NCI-H128 (cell line): Measurements from ENCODE around the gene HOXD3.

Source experiments
- DNase-seq: peaks from one replicate; lab custom pipeline; 2025; ENCODE audit not compliant: unreplicated experiment; lab: John Stamatoyannopoulos, UW

HOXD3 gene

DNA sequence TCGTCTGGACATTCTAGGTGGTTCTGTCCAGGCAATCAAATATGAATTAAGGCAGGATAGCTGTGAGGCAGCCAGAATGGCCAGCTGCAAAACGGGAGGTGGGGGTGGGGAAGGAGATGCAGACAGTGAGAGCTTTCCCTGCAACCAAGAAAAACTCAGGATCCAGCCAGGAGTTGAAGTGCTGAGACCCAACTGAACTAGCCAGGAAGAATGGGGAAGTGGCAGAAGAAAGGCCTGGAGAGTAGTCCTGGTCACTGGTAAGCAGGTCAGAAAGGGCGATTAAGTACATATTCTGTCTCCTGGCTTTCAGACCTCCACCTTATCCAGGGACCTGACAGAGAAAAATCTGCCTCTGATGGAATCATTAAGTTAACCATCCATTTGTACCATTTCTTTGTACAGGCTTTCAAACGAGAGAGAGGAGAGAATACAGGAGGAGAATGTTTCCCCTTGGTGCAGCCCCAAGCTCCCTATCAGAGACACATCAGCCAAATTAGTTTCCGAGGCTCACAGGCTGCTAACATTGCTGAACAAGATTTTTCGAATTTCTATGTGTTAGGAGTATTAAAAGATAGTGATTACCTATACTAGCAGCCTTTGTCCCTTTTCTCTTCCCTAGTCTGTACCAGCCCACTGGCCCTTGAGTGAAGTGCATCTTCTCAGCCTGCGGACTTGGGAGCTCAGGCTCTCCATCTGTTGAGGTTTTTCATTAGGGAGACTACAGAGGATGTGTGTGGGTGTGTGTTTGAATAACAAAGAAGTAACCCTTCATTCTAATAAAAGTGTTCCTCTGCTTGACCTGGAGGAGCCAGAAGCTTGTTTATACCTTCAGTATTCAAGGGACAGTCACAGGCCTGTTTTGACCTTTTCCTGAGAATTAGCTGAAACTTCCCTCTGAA is 18.9 kb downstream of the HOXD3 start:
- no peak for DNase-seq

DNA sequence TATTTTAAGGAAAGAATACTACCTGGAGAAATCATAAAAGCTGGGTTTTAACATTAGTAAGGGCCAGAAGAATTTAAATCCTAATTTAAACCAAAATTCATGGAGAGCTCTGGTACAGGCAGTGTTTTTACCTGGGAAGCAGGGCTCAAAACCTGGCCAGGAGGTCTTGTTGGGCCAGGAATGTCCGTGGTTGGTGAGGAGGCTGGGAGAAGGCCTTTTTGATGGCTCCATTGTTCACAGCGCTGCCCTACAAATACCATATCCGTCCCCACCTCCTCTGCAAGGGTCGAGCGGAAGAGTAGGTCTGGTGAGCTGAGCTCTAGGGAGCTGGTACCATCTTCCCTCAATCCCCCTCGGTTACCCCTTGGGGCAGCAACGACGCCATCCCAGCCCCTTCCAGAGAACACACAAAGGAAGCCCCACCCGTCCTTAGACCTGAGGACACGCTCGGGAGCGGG is 20.5 kb downstream of the HOXD3 start:
- no peak for DNase-seq

- DNase-seq: no peak
Measured at GRCh38 chr2:176178038-176178756, 21.1 kb downstream of the HOXD3 start.

DNA sequence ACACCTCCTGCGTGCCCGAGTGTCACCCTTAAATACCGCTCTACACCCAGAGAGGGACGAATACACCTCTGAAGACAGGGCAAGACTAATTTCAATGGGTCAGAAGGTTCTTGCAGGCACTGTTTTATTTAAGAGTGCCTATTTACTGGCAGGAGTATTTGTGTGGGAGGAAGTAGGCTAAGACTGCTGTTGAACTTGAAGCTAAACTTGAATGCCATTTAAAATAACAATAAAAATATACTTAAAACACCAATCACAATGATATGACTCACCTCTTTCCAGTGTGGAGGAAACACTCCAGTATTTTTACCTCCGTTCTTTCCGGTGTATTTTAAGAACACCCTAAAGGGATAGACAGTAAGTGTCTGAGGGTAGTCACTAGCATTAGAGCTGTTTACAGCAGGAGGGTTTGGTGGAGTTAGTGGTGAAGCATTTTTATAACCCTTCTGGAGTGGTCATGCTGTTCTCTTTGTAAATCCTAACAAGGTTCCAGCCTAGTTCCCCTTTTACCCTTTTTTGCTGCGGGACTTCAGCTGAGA is 21.7 kb downstream of the HOXD3 start:
- DNase-seq: no peak

DNA sequence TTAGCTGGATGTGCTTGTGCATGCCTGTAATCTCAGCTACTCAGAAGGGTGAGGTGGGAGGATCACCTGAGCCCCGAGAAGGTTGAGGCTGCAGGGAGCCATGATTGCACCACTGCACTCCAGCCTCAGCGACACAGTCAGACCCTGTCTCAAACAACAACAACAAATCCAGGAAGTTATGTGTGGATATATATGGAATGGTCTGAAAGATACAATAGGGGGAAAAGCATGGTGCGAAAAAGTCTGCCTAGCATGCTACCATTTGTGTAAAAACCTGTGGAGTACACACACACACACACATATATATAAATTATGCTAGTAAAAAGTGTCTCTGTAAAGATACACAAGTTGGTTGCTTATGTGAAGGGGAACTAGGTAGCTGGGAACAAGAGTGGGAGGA is 24.4 kb downstream of the HOXD3 start:
- no peak for DNase-seq

GRCh38 chr2:176182671-176183070 is 25.6 kb downstream of the HOXD3 start:
- no peak for DNase-seq

- no peak for DNase-seq
Measured at GRCh38 chr2:176184749-176185148, 27.6 kb downstream of the HOXD3 start.

DNA sequence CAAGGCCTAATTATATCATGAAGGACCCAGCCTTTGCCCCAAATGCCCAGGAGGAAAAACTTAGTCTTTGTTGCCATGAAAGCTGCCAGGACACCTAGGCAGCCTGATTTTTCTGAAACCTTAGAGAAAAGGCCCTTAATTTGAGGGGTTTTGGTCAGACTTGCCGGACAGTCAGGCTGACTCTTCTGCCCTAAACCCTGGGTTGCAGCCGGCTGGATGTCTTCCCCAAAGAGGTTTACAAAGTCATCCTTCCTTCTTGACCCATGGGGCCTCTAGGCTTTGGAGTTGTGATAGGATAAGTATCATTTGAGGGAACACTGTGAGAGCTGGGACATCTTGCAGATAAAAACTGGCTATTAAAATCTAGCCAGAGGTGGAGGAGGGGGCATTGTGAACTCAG is 28.9 kb downstream of the HOXD3 start:
- no peak for DNase-seq

DNA sequence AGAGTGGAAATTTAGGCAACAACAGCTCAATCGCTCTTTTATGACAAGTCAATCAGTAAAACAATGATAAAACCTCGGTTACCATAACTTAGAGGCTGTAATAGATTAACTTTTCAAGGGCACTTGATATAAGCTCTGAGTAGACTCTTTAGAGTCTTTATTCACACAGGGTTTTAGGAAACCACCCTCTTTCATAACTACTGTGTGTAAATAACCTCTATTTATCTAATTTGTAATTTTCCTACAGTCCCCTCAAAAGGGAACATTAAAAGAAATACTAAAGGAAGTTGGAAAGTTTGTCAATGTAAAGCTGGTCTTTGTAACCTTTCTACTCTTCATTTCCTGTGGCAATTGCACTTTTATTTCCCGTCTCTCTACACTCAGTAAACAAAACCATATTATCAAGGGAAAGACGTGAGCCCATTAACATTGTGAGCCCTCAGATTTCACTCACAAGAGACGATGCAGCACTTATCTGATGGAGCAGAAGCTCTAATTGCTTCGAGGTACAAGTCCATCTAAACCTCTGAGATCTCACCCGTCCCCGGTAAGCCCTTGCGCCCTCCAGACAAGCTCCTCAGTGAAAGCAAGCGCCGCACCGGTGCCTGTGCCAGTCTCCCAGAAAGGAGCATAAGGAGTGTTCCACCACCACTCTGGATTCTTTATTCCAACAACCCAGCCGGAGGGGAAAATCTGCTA is 30.2 kb downstream of the HOXD3 start:
- DNase-seq: no peak

- peak; percentile 34 for DNase-seq
Measured at GRCh38 chr2:176187899-176188773, 31.0 kb downstream of the HOXD3 start, which contains the start of gene HOXD1. HOXD1 (plus strand) TSS chr2:176188668; CDS start chr2:176188802, 134 bp downstream.

DNA sequence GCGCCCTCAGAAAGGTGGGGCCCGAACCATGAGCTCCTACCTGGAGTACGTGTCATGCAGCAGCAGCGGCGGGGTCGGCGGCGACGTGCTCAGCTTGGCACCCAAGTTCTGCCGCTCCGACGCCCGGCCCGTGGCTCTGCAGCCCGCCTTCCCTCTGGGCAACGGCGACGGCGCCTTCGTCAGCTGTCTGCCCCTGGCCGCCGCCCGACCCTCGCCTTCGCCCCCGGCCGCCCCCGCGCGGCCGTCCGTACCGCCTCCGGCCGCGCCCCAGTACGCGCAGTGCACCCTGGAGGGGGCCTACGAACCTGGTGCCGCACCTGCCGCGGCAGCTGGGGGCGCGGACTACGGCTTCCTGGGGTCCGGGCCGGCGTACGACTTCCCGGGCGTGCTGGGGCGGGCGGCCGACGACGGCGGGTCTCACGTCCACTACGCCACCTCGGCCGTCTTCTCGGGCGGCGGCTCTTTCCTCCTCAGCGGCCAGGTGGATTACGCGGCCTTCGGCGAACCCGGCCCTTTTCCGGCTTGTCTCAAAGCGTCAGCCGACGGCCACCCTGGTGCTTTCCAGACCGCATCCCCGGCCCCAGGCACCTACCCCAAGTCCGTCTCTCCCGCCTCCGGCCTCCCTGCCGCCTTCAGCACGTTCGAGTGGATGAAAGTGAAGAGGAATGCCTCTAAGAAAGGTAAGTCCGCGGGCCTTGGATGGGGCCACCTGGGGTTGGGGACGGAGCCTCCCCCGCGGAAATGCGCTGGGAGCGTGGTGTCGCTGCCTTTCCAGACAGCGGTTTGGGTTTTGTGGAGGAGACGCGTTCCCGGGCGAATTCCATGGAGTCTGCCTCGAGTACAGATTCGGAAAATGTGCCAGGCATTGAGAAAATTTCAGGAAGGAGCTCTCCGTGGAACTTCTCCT is 31.9 kb downstream of the HOXD3 start:
- no peak for DNase-seq

DNA sequence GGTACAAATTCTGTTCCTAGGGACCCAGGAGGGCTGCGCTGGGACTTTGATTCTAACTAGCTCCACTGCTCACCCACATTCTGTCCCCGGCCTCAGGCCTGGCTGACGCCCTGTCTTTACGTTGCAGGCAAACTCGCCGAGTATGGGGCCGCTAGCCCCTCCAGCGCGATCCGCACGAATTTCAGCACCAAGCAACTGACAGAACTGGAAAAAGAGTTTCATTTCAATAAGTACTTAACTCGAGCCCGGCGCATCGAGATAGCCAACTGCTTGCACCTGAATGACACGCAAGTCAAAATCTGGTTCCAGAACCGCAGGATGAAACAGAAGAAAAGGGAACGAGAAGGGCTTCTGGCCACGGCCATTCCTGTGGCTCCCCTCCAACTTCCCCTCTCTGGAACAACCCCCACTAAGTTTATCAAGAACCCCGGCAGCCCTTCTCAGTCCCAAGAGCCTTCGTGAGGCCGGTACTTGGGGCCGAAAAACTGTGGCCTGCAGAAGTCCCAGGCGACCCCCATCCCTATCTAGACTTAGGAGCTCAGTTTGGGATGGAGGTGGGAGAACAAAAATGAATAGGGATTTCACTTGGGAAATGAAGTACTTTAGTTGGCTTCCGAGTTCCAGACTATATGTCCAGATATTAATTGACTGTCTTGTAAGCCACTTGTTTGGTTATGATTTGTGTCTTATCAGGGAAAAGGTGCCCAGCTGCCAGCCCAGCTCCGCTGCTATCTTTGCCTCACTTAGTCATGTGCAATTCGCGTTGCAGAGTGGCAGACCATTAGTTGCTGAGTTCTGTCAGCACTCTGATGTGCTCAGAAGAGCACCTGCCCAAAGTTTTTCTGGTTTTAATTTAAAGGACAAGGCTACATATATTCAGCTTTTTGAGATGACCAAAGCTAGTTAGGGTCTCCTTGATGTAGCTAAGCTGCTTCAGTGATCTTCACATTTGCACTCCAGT is 32.9 kb downstream of the HOXD3 start:
- DNase-seq: no peak

DNA sequence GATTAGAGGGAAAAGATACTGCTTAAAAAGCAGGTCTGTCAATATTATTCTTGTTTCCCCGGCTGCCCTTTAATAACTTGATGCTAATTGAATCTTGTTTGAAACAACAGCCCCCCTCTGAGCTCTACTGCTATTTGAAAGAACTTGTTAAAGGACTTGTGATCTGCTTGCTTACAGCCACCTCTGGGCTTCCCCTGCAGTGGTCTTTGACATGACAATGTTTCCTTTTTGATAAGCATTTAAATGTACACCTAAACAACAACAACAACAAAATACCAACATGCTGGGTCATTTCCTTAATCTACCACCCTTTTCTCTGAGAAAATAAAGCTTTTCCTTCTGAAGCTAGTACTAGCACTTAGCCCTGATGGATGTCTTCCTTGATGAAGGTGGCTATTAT is 35.2 kb downstream of the HOXD3 start:
- DNase-seq: no peak

DNA sequence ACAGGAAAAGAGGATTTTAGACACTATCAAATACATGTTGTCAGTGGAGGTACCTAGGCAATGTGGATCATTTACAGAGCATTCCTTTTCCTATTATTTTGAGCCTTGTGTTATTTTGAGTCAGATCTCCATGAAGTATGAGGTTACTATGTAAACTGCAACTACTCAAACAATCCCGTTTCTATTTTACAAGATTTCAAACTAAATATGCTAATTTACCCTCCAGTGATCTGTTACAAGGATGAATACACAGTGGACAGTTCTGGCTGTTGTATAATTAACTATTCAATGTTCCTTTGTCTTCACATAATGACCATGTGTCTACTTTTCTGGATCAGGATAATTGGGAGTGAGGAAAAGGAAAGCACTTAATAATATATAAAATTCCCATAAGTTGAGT is 35.9 kb downstream of the HOXD3 start:
- DNase-seq: no peak

DNA sequence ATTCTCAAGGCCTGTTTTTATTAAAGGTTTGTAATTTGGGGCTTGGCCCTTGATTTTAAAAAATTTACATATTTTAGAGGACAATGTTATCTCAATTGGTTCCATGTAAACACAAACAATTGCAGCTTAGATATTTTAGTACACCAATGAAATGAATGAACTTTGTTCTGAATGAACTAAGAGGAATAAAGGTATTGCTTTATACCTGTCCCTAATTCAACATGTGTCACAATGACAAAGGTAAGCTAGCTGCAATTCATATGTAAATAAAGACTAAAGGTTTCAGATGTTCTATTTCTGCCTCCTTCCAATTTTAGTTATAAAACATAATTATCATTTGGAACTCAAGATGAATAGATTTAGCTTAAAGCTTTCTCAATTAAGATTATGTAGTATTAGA is 42.8 kb downstream of the HOXD3 start:
- DNase-seq: no peak

GRCh38 chr2:176200971-176201370 is 43.9 kb downstream of the HOXD3 start:
- no peak for DNase-seq

GRCh38 chr2:176202491-176202890 is 45.4 kb downstream of the HOXD3 start:
- no peak for DNase-seq

- DNase-seq: no peak
Measured at GRCh38 chr2:176205126-176205525, 48.0 kb downstream of the HOXD3 start.
